NCI-H2196 treated with DMSO at 0.1 percent for 48 hours (cell line): Measurements from ENCODE around the gene OR6N1.

Experiments
- DNase-seq: peaks from one replicate; lab custom pipeline; 2025; ENCODE audit not compliant: unreplicated experiment; lab: John Stamatoyannopoulos, UW

OR6N1 gene

DNA sequence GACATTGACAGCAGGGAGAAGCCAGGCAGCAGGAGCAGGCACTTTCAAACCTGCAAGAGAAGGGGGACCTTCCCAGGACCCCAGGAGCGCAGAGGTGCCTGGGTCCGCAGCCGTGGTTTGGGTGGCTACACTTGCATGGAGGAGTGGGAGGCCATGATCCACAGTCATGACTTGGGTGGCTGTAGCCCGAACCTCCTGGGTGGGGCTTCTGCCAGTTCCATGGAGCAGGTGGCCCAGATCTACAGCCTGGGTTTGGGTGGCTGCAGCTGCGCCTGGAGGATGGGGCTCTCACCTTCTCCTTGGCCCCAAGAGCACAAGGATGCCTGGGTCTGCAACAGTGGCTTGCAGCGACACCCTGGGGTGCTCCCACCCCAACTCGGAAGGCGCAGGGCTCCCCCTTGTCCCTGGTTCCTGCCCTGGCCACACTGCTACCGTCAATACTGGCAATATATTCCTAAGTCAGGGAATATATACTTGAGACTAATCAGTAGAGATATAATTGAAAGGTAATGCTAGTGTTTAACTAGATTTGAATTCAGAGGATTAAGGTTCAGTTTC, 19.8 kb downstream of the OR6N1 start:
- DNase-seq: no peak

DNA sequence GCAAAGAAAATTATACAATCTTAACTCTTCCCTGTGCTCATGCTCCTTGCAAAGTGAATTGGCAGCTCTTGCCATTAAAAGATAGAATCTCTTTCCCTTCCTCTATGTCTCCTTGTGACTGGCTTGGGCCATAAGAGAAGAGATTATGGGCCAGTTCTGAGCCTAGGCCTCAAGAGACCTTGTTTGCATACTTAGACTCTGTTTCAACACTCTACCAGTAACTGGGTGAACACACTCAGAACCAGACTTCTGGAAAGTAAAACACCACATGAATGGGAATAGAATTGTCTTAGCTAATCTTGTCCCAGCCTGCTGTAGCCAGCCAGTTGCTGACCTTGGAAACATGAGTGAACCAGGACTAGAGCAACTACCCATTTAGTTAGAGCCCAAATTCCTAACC, 36.1 kb downstream of the OR6N1 start:
- DNase-seq: no peak

DNA sequence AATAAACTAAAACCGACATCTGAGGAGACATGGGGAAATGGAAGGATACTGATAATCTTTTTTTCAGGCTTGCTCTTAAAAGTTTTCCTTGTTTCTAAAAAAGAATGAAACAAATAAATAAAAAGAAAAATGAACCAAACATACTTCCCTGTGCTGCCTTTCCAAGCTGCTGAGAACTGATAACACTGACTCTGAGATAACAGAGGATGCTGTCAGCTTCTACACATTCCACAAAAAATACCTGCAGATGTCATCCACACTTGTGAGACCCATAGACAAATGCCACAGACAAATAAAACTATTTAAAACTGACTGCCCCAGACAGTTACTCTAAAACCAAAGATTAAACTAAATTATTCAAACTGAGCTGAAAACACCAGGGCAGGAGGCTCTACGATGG, 39.5 kb downstream of the OR6N1 start:
- DNase-seq: no peak

DNA sequence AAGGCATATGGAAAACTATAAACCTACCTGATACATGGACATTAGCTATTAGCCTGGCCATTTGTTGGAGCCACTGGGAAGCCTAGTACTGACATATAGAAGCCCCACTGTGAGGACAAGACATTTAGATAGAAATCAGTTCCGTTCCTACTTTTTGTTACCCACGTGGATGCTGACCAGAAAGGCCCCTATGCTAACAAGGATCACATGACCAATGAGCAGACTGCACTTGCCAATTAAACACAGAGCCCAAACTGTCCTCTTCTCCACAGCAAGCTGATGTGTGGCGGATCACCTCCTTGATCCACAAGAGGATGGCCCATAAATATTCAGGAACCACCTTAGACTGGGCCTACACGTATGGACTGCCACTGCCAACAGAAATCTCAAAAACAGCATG, 40.3 kb downstream of the OR6N1 start:
- no peak for DNase-seq

DNA sequence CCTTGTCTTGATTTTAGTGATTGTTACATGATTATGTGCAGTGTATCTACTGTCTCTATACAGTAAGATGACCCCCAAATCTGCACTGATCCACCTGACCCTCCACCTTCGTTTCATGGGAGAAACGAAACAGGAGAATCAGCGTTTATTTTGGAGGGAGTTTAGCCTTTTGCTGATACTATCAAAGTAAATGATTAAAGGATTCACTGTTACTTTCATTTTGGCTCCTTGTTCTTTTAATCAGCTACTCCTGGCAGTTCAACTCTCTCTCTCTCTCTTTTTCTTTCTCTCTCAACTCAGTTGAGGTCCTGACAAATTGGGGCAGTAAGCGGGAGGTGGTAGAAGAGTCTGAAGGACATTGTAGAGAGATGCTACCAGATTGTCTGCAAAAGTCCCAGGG, 41.5 kb downstream of the OR6N1 start:
- no peak for DNase-seq

DNA sequence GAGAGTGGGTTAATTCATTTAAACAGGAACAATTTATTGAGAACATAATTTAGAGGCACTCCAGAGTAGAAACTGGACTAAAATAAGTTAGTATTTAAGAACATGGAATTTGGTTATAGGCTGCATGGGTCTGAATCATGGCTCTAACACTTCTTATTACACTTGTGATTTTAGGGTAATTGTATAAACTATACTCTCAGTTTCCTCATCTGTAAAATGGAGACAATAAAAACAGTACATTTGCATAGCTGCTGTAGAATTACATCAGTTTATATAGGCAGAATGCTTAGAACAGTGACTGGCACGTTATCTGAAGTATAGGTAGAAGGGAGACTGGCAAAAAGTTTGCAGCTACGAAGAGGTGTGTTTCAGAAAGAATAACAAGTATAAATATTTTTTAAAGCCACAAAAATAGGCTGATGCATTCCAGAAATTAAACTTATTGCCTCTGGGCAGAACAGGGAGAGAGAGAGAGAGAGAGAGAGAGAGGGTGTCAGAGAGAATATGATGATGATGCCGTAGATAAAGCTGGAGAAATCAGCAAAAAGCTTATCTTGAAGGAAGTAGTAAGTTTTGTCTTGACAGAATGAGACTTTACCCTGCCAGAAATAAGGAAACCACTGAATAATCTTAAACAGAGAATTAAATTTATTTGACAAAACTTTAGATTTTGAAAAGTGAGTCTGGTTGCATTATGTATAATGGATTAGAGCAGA, 43.3 kb downstream of the OR6N1 start:
- no peak for DNase-seq

DNA sequence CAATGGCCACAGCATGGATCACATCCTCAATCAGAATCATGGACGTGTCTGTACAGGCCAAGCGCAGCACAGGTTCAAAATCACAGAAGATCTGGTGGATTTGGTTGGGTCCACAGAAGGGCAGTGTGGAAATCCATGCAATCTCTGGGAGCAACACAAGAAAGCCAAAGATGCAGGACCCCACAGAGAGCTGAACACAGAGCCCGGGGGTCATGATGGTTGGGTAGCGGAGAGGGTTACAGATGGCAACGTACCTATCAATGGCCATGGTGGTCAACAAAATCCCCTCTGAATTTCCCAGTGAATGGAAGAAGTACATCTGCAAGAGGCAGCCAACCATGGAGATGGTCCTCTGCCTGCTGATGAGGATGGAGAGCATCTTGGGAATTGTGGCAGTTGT, 47.6 kb downstream of the OR6N1 start:
- DNase-seq: no peak

DNA sequence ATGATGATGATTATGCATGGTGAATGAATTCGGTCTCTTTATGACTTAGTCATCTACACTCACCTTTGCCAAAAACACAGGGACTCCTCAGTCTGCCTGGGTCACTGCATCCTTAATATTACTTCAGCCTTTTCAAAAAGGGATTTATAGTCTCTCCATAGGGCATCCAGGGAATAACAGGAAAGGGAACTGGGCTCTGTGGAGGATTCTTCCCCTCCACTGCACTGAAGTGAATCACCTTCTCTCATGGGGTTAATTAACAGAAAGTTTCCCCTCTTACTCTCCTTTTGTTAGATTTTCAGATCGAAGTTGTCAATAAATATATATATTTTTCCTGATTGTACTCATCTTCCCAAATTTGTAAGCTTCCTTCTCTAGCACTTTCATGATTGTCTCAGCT, 51.4 kb downstream of the OR6N1 start, which contains the start of gene OR6K3:
Gene OR6K3 (minus strand): TSS at position 101 of the 400 bp plus-strand sequence. CDS start 2,605 bp downstream, outside the sequence.
- DNase-seq: no peak

DNA sequence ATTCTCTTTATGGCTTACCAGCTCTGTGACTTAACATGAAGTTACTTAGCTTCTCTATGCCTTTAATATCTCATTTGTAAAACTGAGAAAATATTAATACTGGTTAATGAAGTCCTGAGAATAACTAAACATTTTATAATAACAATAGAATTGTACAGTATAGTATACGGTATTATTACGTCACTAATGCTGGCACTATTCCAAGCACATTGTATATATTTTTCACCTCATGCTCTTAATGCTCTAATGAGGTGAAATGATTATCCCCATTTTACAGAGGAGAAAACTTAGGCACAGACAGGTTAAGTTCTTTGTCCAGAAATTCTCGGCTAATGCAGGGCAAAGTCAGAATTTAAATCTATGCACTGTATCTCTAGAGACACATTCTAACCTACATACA, 52.3 kb downstream of the OR6N1 start:
- DNase-seq: no peak

DNA sequence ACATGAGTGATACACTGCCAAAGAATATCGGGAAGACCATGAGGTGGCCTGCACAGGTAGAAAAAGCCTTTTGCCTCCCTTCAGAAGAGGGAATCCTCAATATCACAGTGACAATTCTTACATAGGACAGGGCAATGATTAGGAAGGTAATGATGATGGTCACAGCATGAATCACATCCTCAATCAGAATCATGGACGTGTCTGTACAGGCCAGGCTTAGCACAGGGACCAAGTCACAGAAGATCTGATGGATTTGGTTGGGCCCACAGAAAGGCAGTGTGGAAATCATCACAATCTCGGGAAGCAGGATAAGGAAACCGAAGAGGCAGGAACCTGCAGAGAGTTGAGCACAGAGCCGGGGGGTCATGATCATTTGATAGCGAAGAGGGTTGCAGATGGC, 54.7 kb downstream of the OR6N1 start:
- DNase-seq: no peak

DNA sequence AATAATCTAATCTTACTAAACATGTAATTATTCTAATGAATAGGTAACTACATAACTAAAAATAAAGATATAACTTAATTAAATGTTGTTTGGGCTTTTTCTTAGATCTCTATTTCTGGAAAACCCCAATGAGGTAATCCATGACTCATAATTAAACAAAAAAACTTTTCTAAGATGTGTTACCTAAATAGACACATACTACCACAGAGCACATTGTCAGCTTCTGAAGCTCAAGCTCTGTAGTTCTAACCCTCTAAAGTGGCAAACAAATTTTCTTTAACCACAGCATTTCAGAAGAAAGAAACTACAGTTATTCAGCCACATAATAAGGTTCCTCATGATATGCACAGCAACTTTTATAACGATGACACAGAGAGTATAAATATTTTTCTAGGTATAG, 55.7 kb downstream of the OR6N1 start:
- no peak for DNase-seq

DNA sequence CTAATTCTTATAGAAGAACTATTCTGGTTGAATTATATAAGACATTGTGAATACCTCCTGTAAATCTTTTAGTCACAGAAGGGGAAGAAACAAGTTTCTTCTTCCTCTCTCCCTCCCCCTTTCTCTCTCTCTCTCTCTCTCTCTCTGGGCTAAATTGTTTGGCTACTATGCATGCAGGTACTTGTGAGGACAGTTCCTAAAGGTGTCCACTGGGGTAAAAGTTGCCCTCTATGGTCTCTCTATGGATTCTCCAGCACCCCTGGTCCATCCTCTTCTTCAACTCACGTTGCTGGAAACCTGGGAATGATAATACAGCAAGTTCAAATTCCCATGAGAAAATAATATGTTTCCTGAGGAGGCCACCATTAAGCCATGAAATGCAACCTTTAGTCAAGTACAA, 57.2 kb downstream of the OR6N1 start:
- no peak for DNase-seq
